ENCODE measurements around the gene MANSC4. TPM values are rescaled to one million over a fixed set of nuclear protein-coding genes. Genes with fewer than 3 reads are reported as not detected.

The MANSC4 gene
- polyA plus RNA-seq, 1 donor = 0.19 TPM

DNA sequence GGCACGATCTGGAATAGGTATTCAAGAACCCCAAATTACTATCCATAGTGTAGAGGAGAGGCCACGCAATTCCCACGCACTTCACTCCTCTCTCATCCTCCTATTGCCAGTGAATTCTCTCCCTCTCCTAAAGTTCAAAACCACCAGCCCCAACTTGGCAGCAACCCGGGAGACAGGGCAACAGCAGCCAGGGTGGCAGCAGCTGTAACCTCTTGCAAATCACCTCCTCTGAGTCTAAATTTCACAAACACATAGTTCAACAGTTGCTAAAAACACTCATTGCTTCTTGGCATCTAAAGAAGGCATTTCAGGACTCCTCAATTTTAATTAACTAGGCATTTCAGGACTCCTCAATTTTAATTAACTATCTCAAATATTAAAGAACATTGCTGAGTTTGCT, 37.7 kb upstream of the MANSC4 start:
- Histone ChIP-seq H3K9me3 (ENCODE audit: control insufficient read depth, low read depth, low read length) (no peaks in the 10 kb centered on the region), H3K36me3 (ENCODE audit: control insufficient read depth, insufficient read depth, low read length) (no peaks in the 10 kb centered on the region), H3K4me1 (ENCODE audit: control insufficient read depth, insufficient read depth, low read length) (peaks cover 16% of the 10 kb centered on the region), H3K4me3 (ENCODE audit: low read length) (no peak overlapping the region), H3K27me3 (ENCODE audit: control insufficient read depth, insufficient read depth, low read length) (no peaks in the 10 kb centered on the region), H3K27ac (ENCODE audit: low read length) (no peak overlapping the region)
- WGBS (ENCODE audit: insufficient coverage, low lambda C conversion rate) = no CpG with 5 or more reads among the region's 4 CpGs
- DNase-seq = no peak

DNA sequence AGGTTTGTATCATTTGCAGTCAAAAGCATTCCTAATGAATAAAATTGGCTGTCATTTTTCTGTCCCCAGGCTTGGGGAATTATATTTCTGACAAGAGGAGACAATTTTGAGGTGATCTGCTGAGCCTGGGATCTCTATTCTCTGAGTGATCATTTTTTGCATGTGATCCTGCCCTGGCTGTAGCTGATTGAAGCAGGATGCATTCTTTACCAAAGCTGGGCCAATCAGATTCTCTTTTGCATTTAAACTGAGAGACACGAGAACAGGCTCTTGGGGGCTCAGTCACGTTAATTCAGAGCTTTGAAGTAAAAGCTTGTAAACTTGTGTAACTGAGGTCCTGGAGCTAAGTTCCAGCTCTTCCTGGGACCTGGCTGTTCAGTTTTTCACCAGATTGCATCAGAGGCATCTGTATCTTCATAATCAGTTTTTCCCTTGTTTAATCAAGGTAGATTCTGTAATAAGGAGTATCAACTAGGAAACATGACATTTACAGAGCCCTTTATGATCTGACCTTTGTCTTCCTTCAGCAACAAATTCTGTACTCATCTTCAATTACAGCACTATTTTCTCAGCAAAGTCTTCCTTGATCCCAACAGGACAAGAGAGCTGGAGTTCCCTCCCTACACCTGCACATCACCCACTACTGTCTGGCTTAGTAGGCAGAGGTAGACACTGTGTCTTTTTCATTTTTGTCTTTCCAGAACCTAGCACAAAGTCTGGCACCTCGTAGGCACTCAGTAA, 35.0 kb upstream of the MANSC4 start:
- WGBS (ENCODE audit: insufficient coverage, low lambda C conversion rate) = no CpG with 5 or more reads among the region's 3 CpGs
- DNase-seq = peak in 1 of 2 donors; percentile 38

DNA sequence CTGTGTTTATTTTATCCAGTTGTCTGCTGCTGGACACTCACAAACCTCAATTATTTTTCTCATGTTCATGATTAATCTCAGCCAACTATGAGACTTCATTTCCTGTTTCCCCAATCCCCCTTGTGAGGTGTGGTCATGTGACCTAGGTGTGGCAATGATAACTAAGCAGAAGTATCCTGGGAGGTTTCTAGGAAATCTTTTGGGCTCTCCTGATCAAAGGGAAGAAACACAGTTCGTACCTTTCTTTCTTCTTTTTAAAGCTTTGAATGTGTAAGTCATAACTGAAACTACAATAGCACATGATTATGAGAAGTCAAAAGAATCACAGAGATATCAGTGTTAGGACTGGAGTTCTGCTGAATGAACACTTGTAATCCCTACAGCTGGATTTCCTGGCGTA, 34.4 kb upstream of the MANSC4 start:
- Histone ChIP-seq H3K27ac (ENCODE audit: low read length) (no peak overlapping the region), H3K4me1 (ENCODE audit: control insufficient read depth, insufficient read depth, low read length) (peaks cover 5% of the 10 kb centered on the region), H3K9me3 (ENCODE audit: control insufficient read depth, low read depth, low read length) (no peaks in the 10 kb centered on the region), H3K4me3 (ENCODE audit: low read length) (no peak overlapping the region), H3K27me3 (ENCODE audit: control insufficient read depth, insufficient read depth, low read length) (no peaks in the 10 kb centered on the region), H3K36me3 (ENCODE audit: control insufficient read depth, insufficient read depth, low read length) (no peaks in the 10 kb centered on the region)
- 20% methylated on average over 1 of the region's 2 CpGs for WGBS (ENCODE audit: insufficient coverage, low lambda C conversion rate)
- DNase-seq = peak in 1 of 2 donors; percentile 48

More for the DNA sequence above, 35.0 kb upstream of the MANSC4 start:
- Histone ChIP-seq H3K36me3 (ENCODE audit: control insufficient read depth, insufficient read depth, low read length) (no peaks in the 10 kb centered on the region), H3K4me3 (ENCODE audit: low read length) (no peak overlapping the region), H3K4me1 (ENCODE audit: control insufficient read depth, insufficient read depth, low read length) (peaks cover 5% of the 10 kb centered on the region), H3K27ac (ENCODE audit: low read length) (peak overlapping the region; percentile 8), H3K9me3 (ENCODE audit: control insufficient read depth, low read depth, low read length) (no peaks in the 10 kb centered on the region), H3K27me3 (ENCODE audit: control insufficient read depth, insufficient read depth, low read length) (no peaks in the 10 kb centered on the region)

DNA sequence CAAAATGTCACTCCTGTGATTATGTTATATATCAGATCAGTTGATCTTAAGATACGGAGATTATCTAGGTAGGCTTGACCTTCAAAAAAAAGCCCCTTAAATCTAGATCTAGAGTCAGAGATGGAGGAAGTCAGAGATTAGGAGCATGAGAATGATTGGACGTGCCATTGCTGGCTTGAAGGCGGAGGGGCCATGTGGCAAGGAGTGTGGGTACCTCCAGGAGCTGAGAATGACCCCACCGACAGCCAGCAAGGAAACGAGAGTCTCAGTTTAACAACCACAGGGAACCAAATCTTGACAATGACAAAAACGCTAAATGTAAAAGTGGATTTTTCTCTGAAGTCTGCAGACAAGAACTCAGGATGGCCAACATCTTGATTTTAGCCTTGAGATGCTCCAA, 32.5 kb upstream of the MANSC4 start:
- DNase-seq = no peak
- Histone ChIP-seq H3K36me3 (ENCODE audit: control insufficient read depth, insufficient read depth, low read length) (no peaks in the 10 kb centered on the region), H3K27ac (ENCODE audit: low read length) (no peak overlapping the region), H3K4me1 (ENCODE audit: control insufficient read depth, insufficient read depth, low read length) (peaks cover 5% of the 10 kb centered on the region), H3K9me3 (ENCODE audit: control insufficient read depth, low read depth, low read length) (no peaks in the 10 kb centered on the region), H3K4me3 (ENCODE audit: low read length) (no peak overlapping the region), H3K27me3 (ENCODE audit: control insufficient read depth, insufficient read depth, low read length) (no peaks in the 10 kb centered on the region)
- WGBS (ENCODE audit: insufficient coverage, low lambda C conversion rate) = 40% methylated on average over 2 of the region's 6 CpGs

DNA sequence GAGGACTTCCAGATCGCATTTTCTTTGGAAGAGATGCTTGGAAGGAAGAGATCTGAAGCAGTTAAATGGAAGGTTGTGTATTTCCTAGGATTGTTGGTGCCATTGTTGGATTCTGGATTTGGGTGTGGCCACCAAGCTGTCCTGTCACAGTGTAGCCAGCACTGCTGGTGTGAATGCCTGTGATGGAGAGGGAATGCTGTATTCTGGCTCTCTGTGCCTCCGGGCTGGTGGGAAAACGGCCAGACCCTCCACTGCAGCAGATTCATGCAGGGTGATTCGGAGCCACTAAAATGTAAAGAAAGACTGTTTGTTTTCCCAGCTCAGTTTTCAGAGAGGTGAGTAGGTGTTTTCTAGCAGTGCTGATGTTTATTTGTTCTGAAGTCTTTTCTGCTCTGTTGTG, 30.7 kb upstream of the MANSC4 start:
- H3K4me3 ChIP-seq (ENCODE audit: low read length) = no peak overlapping the region
- peaks cover 5% of the 10 kb centered on the region for H3K4me1 ChIP-seq (ENCODE audit: control insufficient read depth, insufficient read depth, low read length)
- H3K27me3 ChIP-seq (ENCODE audit: control insufficient read depth, insufficient read depth, low read length) = no peaks in the 10 kb centered on the region
- WGBS (ENCODE audit: insufficient coverage, low lambda C conversion rate) = no CpG with 5 or more reads among the region's 4 CpGs
- DNase-seq = no peak
- H3K27ac ChIP-seq (ENCODE audit: low read length) = no peak overlapping the region
- H3K36me3 ChIP-seq (ENCODE audit: control insufficient read depth, insufficient read depth, low read length) = no peaks in the 10 kb centered on the region
- no peaks in the 10 kb centered on the region for H3K9me3 ChIP-seq (ENCODE audit: control insufficient read depth, low read depth, low read length)

DNA sequence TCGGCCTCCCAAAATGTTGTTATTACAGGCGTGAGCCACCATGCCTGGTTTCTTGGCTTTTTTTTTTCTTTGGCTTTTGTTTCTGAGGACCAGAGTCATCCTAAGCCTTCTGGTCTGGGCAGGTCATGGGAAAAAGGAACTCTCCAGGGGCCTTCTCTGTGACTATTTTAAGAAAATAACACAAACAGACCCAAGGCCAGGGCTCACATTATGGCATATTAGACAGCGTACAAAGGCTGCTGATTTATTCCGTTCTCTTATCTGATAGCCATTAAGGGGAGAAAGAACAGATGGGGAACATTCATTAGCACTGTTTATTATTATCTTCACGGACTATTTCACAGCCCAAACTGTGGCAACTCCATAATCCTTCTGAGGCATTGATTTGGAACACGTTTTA, 28.8 kb upstream of the MANSC4 start:
- Histone ChIP-seq H3K4me3 (ENCODE audit: low read length) (no peak overlapping the region), H3K4me1 (ENCODE audit: control insufficient read depth, insufficient read depth, low read length) (no peaks in the 10 kb centered on the region), H3K36me3 (ENCODE audit: control insufficient read depth, insufficient read depth, low read length) (no peaks in the 10 kb centered on the region), H3K9me3 (ENCODE audit: control insufficient read depth, low read depth, low read length) (no peaks in the 10 kb centered on the region), H3K27me3 (ENCODE audit: control insufficient read depth, insufficient read depth, low read length) (no peaks in the 10 kb centered on the region), H3K27ac (ENCODE audit: low read length) (no peak overlapping the region)
- 67% methylated on average over 1 of the region's 6 CpGs for WGBS (ENCODE audit: insufficient coverage, low lambda C conversion rate)
- DNase-seq = no peak

DNA sequence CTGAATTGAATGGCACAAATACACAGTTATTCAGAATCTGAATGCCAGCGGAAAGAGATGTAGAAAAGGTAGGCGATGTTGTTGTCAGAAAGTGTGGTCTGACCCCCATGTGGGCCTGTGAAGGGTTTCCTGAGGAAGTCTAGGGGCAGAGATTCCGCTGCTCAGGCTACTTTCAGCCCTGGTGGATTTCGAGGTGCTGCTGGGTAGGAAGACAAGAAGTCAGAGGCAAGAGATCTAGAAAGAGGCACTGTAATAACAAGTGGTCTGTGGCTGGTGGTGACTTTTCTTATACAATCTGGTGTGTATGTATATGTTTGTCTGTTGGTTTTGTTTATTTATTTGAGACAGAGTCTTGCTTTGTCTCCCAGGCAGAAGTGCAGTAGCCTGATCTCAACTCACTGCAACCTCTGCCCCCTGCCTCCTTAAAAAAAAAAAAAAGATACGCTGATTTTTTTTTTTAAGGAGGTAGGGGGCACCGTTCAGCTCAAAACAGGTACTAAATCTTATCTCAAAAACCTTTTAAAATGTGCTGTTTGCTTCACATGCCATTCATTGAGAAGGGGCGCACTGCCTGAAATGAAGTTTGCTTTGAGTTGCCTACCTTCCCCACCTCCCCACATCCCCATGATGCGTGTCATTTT, 27.1 kb upstream of the MANSC4 start:
- no peaks in the 10 kb centered on the region for H3K36me3 ChIP-seq (ENCODE audit: control insufficient read depth, insufficient read depth, low read length)
- no peak for DNase-seq
- no peaks in the 10 kb centered on the region for H3K9me3 ChIP-seq (ENCODE audit: control insufficient read depth, low read depth, low read length)
- no peak overlapping the region for H3K27ac ChIP-seq (ENCODE audit: low read length)
- WGBS (ENCODE audit: insufficient coverage, low lambda C conversion rate) = 100% methylated on average over 1 of the region's 8 CpGs
- H3K27me3 ChIP-seq (ENCODE audit: control insufficient read depth, insufficient read depth, low read length) = no peaks in the 10 kb centered on the region
- no peak overlapping the region for H3K4me3 ChIP-seq (ENCODE audit: low read length)
- H3K4me1 ChIP-seq (ENCODE audit: control insufficient read depth, insufficient read depth, low read length) = no peaks in the 10 kb centered on the region

DNA sequence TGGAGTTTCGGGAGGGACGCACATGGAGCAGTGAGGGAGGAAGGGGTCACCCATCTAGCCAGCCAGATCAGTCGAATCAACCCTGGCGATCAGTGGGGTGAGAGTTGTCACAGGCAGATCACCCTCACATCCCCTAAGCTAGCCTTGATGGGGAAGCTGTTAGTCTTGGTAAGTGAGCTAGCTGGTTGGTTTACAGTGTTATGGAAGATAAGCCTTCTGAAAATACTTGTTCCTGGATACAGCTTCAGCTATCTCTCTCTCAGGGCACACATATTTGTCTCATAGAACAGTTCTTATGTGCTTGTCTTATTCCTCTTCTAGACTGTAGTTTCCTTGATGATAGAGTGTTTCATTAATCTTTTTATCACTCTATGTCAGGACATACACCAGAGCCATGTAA, 26.2 kb upstream of the MANSC4 start:
- Histone ChIP-seq H3K4me3 (ENCODE audit: low read length) (no peak overlapping the region), H3K27ac (ENCODE audit: low read length) (no peak overlapping the region), H3K36me3 (ENCODE audit: control insufficient read depth, insufficient read depth, low read length) (no peaks in the 10 kb centered on the region), H3K9me3 (ENCODE audit: control insufficient read depth, low read depth, low read length) (no peaks in the 10 kb centered on the region), H3K27me3 (ENCODE audit: control insufficient read depth, insufficient read depth, low read length) (no peaks in the 10 kb centered on the region), H3K4me1 (ENCODE audit: control insufficient read depth, insufficient read depth, low read length) (no peaks in the 10 kb centered on the region)
- no CpG with 5 or more reads among the region's 4 CpGs for WGBS (ENCODE audit: insufficient coverage, low lambda C conversion rate)
- DNase-seq = no peak

DNA sequence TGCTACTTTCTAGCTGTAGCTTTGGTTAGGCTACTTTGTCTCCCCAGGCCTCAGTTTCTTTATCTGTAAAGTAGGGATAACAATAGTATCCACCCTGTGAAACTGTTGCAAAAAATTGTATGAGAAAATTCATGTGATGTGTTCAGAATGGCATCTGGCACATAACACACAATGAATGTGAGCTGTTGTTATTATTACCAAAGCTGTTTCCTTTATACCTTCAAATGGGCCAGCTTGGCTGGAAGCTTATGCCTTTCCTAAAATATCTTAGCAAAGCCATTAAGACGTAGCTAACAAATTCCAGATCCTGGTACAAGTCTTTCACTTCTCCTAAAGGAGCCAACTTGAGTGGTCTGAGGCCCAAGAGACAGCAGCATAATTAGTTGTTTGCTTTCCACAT, 25.2 kb upstream of the MANSC4 start:
- Histone ChIP-seq H3K27ac (ENCODE audit: low read length) (no peak overlapping the region), H3K4me3 (ENCODE audit: low read length) (no peak overlapping the region), H3K4me1 (ENCODE audit: control insufficient read depth, insufficient read depth, low read length) (no peaks in the 10 kb centered on the region), H3K9me3 (ENCODE audit: control insufficient read depth, low read depth, low read length) (no peaks in the 10 kb centered on the region), H3K27me3 (ENCODE audit: control insufficient read depth, insufficient read depth, low read length) (no peaks in the 10 kb centered on the region), H3K36me3 (ENCODE audit: control insufficient read depth, insufficient read depth, low read length) (no peaks in the 10 kb centered on the region)
- no peak for DNase-seq
- WGBS (ENCODE audit: insufficient coverage, low lambda C conversion rate) = no CpG with 5 or more reads among the region's 1 CpG

DNA sequence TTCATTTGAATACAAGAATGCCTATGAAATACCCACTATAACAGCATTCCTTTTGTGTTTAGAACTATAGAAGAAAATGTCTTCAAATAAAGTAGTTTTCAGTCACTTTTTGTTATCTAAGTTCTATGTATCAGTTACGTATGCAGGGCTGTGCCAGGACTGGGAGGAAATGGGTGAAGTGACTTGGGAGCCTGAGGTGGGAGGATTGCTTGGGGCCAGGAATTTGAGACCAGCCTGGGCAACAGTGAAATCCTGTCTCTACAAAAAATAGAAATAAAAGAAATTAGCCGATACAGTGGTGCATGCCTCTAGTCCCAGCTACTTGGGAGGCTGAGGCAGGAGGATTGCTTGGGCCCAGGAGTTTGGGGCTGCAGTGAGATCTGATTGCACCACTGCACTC, 22.9 kb upstream of the MANSC4 start:
- no peaks in the 10 kb centered on the region for H3K27me3 ChIP-seq (ENCODE audit: control insufficient read depth, insufficient read depth, low read length)
- no CpG with 5 or more reads among the region's 2 CpGs for WGBS (ENCODE audit: insufficient coverage, low lambda C conversion rate)
- no peaks in the 10 kb centered on the region for H3K4me1 ChIP-seq (ENCODE audit: control insufficient read depth, insufficient read depth, low read length)
- H3K9me3 ChIP-seq (ENCODE audit: control insufficient read depth, low read depth, low read length) = no peaks in the 10 kb centered on the region
- no peak overlapping the region for H3K4me3 ChIP-seq (ENCODE audit: low read length)
- no peak for DNase-seq
- H3K36me3 ChIP-seq (ENCODE audit: control insufficient read depth, insufficient read depth, low read length) = peaks cover 11% of the 10 kb centered on the region
- H3K27ac ChIP-seq (ENCODE audit: low read length) = no peak overlapping the region

DNA sequence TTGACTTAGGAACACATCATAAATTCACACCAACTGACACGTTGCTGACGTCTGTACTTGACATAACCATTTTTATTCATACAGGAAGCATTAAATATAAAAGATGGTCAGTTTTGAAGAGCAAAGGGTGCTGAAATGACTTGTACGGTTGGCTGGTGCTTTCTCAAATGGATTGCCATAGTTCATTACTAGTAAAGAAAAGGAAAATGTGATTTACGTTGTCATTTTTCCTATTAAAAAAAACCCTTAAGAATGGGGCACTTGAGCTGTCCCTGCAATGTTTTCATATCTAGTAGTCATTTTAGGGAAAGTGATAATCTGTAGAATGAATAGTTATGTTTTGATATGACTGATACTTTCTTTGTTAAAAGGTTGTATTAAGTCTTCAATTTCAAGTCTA, 22.5 kb upstream of the MANSC4 start:
- WGBS (ENCODE audit: insufficient coverage, low lambda C conversion rate) = 70% methylated on average over 2 of the region's 4 CpGs
- H3K4me1 ChIP-seq (ENCODE audit: control insufficient read depth, insufficient read depth, low read length) = no peaks in the 10 kb centered on the region
- H3K27ac ChIP-seq (ENCODE audit: low read length) = no peak overlapping the region
- no peak for DNase-seq
- H3K36me3 ChIP-seq (ENCODE audit: control insufficient read depth, insufficient read depth, low read length) = peaks cover 15% of the 10 kb centered on the region
- no peaks in the 10 kb centered on the region for H3K27me3 ChIP-seq (ENCODE audit: control insufficient read depth, insufficient read depth, low read length)
- H3K4me3 ChIP-seq (ENCODE audit: low read length) = no peak overlapping the region
- no peaks in the 10 kb centered on the region for H3K9me3 ChIP-seq (ENCODE audit: control insufficient read depth, low read depth, low read length)

Data from large intestine (tissue), 3 donors.